K562 (cell line): ENCODE data around the gene CYBRD1. TPM values are rescaled to one million over a fixed set of nuclear protein-coding genes. Genes with fewer than 3 reads are reported as not detected.
A peak's percentile ranks its signal among the peaks of the same experiment; 100 is the strongest.

Source experiments
- BCOR ChIP-seq: fragments of 450-650 bp; IDR thresholded peaks from 2 replicates; pipeline ENCODE4 v1.6.1; 2016
- BRF1 ChIP-seq: IDR thresholded peaks from 3 replicates; pipeline ENCODE4 v1.6.1; 2011; ENCODE audit warnings: borderline replicate concordance, mild to moderate bottlenecking; ENCODE audit not compliant: insufficient read length; ENCODE audit errors: extremely low read depth
- CREBBP ChIP-seq: IDR thresholded peaks from one replicate; pipeline ENCODE4 v1.6.1; 2012; ENCODE audit warnings: low read depth, mild to moderate bottlenecking, control low read depth, inconsistent platforms, low read length
- DPF2 ChIP-seq: fragments of 450-650 bp; IDR thresholded peaks from 2 replicates; pipeline ENCODE4 v1.6.1; 2016
- KAT8 ChIP-seq: fragments of 450-650 bp; IDR thresholded peaks from 2 replicates; pipeline ENCODE4 v1.6.1; 2016; ENCODE audit warnings: low read depth, mild to moderate bottlenecking
- MAFG ChIP-seq: fragments of 450-650 bp; conservative IDR thresholded peaks from 2 replicates; pipeline ENCODE4 v1.6.1; 2016; ENCODE audit warnings: missing genetic modification characterization, missing compliant biosample characterization
- NBN ChIP-seq: fragments of 450-650 bp; IDR thresholded peaks from 2 replicates; pipeline ENCODE4 v1.6.1; 2016; ENCODE audit warnings: low read depth, mild to moderate bottlenecking
- POLR2G ChIP-seq: fragments of 200-400 bp; formaldehyde crosslinking; IDR thresholded peaks from 2 replicates; pipeline ENCODE4 v1.6.1; 2017; ENCODE audit warnings: low read depth, mild to moderate bottlenecking, antibody characterized with exemption, low read length, moderate library complexity
- RAD51 ChIP-seq: fragments of 450-650 bp; IDR thresholded peaks from 2 replicates; pipeline ENCODE4 v1.7.1; 2016; ENCODE audit warnings: low read depth, mild to moderate bottlenecking, borderline replicate concordance
- TAF15 ChIP-seq: fragments of 200-400 bp; formaldehyde crosslinking; IDR thresholded peaks from 2 replicates; pipeline ENCODE4 v1.6.1; 2017; ENCODE audit warnings: mild to moderate bottlenecking, low read depth, low read length, moderate library complexity
- TCF7 ChIP-seq: sonication (generic); IDR thresholded peaks from 2 replicates; pipeline ENCODE4 v1.6.1; 2016; ENCODE audit warnings: antibody characterized with exemption, borderline replicate concordance
- XRCC3 ChIP-seq: fragments of 450-650 bp; IDR thresholded peaks from 2 replicates; pipeline ENCODE4 v1.6.1; 2017; ENCODE audit warnings: mild to moderate bottlenecking, moderate library complexity
- ZNF175 ChIP-seq: fragments of 200-800 bp; sonication (Bioruptor generic); IDR thresholded peaks from 2 replicates; pipeline ENCODE4 v1.6.1; 2016; ENCODE audit warnings: low read depth, mild to moderate bottlenecking, missing genetic modification characterization, missing compliant biosample characterization
- ZNF444 ChIP-seq: fragments of 250-450 bp; sonication (Bioruptor Pico); IDR thresholded peaks from 2 replicates; pipeline ENCODE4 v1.4.0; 2020; ENCODE audit warnings: mild to moderate bottlenecking, moderate library complexity
- ZNF57 ChIP-seq: fragments of 450-650 bp; formaldehyde crosslinking; IDR thresholded peaks from 2 replicates; pipeline ENCODE4 v1.4.0; 2020; ENCODE audit warnings: mild to moderate bottlenecking, moderate library complexity
- ZNF583 ChIP-seq: fragments of 250-450 bp; sonication (Bioruptor Pico); IDR thresholded peaks from 2 replicates; pipeline ENCODE4 v1.4.0; 2020
- ZNF584 ChIP-seq: fragments of 200-800 bp; sonication (Bioruptor generic); IDR thresholded peaks from 2 replicates; pipeline ENCODE4 v1.6.1; 2016; ENCODE audit warnings: low read depth, mild to moderate bottlenecking, missing genetic modification characterization, missing compliant biosample characterization
- ZNF77 ChIP-seq: fragments of 250-450 bp; sonication (Bioruptor Pico); IDR thresholded peaks from 2 replicates; pipeline ENCODE4 v1.5.0; 2020
- ZNF780A ChIP-seq: fragments of 250-450 bp; sonication (Bioruptor Pico); IDR thresholded peaks from 2 replicates; pipeline ENCODE4 v1.5.0; 2021; ENCODE audit warnings: mild to moderate bottlenecking
- polyA plus RNA-seq, 8 experiments: library from polyadenylated mRNA; depleted of rRNA in 4 of 8; stranded (reverse) in 5 of 8; unstranded in 3 of 8; fragments of >200 nt; fragmentation: Nextera tagmentation in 2 of 8; fragmentation: Illumina TruSeq in 1 of 8; extraction: Ambion mirVana in 2 of 8; extraction: Trizol in 1 of 8; gene quantifications; 2 replicates each; pipeline versions ENCODE4 v1.2.1 to v1.2.3, GENCODE V29; 2011 to 2014; ENCODE audit warnings: inconsistent platforms in 1 of 8, missing spikeins in 1 of 8
- total RNA-seq, 7 experiments: library from RNA; depleted of rRNA in 6 of 7; stranded (reverse); fragments of >200 nt in 6 of 7; fragmentation: Illumina TruSeq in 2 of 7; extraction: Trizol in 2 of 7; gene quantifications; 2 replicates each; pipeline versions ENCODE4 v1.2.1 to v1.2.3, GENCODE V29; 2011 to 2021; ENCODE audit warnings: low replicate concordance in 1 of 7
- TF ChIP-seq, protein P1 (sequence below): fragments of 450-650 bp; IDR thresholded peaks from 2 replicates; pipeline ENCODE4 v1.6.1; 2017; ENCODE audit warnings: antibody characterized with exemption, mild to moderate bottlenecking
- TF ChIP-seq, protein P2 (sequence below): sonication (generic); formaldehyde crosslinking; IDR thresholded peaks from 2 replicates; pipeline ENCODE4 v1.8.0; 2022; ENCODE audit warnings: mild to moderate bottlenecking, missing genetic modification reagents
- TF ChIP-seq, protein P3 (sequence below): fragments of 150-350 bp; conservative IDR thresholded peaks from 2 replicates; pipeline ENCODE4 v1.6.1; 2014; ENCODE audit warnings: low read length

CYBRD1 gene
- total and polyA plus RNA-seq, 9 of the 15 experiments (the other 6 are each of a cell fraction or from before 2014, with no cell fraction given), result 9.6 to 22.4 (median 15.6) TPM

DNA sequence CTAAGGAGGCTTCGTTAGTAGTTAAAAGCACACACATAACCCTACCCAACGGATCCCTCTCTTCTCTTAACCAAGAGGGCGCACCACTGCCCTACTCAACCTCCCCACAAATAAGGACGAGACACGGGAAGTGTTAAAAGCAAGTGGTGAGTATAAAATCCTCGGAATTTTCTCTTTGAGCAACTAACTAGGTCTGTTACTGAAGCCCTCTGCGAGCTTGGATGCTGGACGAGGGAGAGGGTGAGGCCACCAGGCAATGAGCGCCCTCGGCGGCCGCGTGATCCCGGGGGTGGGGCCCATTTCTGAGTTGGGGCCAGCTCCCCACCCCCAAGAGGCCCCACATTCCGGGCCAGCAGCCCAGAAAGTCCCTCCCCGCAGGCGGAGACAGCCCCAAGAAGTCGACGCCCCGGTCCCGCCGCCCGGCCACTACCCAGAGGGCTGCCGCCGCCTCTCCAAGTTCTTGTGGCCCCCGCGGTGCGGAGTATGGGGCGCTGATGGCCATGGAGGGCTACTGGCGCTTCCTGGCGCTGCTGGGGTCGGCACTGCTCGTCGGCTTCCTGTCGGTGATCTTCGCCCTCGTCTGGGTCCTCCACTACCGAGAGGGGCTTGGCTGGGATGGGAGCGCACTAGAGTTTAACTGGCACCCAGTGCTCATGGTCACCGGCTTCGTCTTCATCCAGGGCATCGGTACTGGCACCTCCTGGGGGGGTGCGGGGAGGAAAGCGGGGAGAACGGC, at the start of gene CYBRD1 (continued):
- TF ChIP-seq, protein P1, sequence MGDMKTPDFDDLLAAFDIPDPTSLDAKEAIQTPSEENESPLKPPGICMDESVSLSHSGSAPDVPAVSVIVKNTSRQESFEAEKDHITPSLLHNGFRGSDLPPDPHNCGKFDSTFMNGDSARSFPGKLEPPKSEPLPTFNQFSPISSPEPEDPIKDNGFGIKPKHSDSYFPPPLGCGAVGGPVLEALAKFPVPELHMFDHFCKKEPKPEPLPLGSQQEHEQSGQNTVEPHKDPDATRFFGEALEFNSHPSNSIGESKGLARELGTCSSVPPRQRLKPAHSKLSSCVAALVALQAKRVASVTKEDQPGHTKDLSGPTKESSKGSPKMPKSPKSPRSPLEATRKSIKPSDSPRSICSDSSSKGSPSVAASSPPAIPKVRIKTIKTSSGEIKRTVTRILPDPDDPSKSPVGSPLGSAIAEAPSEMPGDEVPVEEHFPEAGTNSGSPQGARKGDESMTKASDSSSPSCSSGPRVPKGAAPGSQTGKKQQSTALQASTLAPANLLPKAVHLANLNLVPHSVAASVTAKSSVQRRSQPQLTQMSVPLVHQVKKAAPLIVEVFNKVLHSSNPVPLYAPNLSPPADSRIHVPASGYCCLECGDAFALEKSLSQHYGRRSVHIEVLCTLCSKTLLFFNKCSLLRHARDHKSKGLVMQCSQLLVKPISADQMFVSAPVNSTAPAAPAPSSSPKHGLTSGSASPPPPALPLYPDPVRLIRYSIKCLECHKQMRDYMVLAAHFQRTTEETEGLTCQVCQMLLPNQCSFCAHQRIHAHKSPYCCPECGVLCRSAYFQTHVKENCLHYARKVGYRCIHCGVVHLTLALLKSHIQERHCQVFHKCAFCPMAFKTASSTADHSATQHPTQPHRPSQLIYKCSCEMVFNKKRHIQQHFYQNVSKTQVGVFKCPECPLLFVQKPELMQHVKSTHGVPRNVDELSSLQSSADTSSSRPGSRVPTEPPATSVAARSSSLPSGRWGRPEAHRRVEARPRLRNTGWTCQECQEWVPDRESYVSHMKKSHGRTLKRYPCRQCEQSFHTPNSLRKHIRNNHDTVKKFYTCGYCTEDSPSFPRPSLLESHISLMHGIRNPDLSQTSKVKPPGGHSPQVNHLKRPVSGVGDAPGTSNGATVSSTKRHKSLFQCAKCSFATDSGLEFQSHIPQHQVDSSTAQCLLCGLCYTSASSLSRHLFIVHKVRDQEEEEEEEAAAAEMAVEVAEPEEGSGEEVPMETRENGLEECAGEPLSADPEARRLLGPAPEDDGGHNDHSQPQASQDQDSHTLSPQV, result peak; percentile 94
- TF ChIP-seq RAD51 (no peak; the same call in 1 of the 2 replicates), BCOR (0 out of 2 replicates have a peak, but pooled peaks have one; percentile 6), TCF7 (peak; percentile 61; the same call in 1 of the 2 replicates), NBN (no peak), XRCC3 (no peak), POLR2G (peak; percentile 95), KAT8 (no peak), TAF15 (no peak), ZNF583 (no peak; the same call in 1 of the 2 replicates), ZNF444 (CRISPR knock-in tag) (no peak), ZNF175 (peak; percentile 83; the same call in 1 of the 2 replicates), BRF1 (no peak), ZNF584 (CRISPR knock-in tag) (no peak), ZNF77 (CRISPR knock-in tag) (no peak), DPF2 (peak; percentile 42; the same call in 1 of the 2 replicates), ZNF780A (no peak), MAFG (tag) (no peak), ZNF57 (CRISPR knock-in tag) (no peak), CREBBP (no peak)
- TF ChIP-seq, protein P2, sequence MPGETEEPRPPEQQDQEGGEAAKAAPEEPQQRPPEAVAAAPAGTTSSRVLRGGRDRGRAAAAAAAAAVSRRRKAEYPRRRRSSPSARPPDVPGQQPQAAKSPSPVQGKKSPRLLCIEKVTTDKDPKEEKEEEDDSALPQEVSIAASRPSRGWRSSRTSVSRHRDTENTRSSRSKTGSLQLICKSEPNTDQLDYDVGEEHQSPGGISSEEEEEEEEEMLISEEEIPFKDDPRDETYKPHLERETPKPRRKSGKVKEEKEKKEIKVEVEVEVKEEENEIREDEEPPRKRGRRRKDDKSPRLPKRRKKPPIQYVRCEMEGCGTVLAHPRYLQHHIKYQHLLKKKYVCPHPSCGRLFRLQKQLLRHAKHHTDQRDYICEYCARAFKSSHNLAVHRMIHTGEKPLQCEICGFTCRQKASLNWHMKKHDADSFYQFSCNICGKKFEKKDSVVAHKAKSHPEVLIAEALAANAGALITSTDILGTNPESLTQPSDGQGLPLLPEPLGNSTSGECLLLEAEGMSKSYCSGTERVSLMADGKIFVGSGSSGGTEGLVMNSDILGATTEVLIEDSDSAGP (CRISPR knock-in tag), result no peak
- TF ChIP-seq, protein P3, sequence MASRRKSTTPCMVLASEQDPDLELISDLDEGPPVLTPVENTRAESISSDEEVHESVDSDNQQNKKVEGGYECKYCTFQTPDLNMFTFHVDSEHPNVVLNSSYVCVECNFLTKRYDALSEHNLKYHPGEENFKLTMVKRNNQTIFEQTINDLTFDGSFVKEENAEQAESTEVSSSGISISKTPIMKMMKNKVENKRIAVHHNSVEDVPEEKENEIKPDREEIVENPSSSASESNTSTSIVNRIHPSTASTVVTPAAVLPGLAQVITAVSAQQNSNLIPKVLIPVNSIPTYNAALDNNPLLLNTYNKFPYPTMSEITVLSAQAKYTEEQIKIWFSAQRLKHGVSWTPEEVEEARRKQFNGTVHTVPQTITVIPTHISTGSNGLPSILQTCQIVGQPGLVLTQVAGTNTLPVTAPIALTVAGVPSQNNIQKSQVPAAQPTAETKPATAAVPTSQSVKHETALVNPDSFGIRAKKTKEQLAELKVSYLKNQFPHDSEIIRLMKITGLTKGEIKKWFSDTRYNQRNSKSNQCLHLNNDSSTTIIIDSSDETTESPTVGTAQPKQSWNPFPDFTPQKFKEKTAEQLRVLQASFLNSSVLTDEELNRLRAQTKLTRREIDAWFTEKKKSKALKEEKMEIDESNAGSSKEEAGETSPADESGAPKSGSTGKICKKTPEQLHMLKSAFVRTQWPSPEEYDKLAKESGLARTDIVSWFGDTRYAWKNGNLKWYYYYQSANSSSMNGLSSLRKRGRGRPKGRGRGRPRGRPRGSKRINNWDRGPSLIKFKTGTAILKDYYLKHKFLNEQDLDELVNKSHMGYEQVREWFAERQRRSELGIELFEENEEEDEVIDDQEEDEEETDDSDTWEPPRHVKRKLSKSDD, result no peak
